Right renal cortex interstitium (tissue), 3 donors: ENCODE data around the gene DEPDC7. TPM values are rescaled to one million over a fixed set of nuclear protein-coding genes. Genes with fewer than 3 reads are reported as not detected.
A peak's percentile ranks its signal among the peaks of the same experiment; 100 is the strongest.
"Not testable (repeated sequence)": the region's sequence is repeated elsewhere in the genome, so short reads cannot be mapped to it uniquely, and the experiment has no call there.

Experiments
- DNase-seq, 3 donors: peaks; one replicate each; pipeline ENCODE4 v3.0.0-alpha.2; 2013; ENCODE audit warnings: low read depth in 3 of 3, low spot score in 2 of 3
- polyA plus RNA-seq, 3 donors: library from polyadenylated mRNA; unstranded; fragments of 120-200 nt; gene quantifications; one replicate each; pipeline ENCODE4 v1.2.1, GENCODE V29; 2013; ENCODE audit not compliant: insufficient read length in 3 of 3

Gene DEPDC7
- polyA plus RNA-seq, 3 donors, result 6.7 to 8.5 (median 7.4) TPM

DNA sequence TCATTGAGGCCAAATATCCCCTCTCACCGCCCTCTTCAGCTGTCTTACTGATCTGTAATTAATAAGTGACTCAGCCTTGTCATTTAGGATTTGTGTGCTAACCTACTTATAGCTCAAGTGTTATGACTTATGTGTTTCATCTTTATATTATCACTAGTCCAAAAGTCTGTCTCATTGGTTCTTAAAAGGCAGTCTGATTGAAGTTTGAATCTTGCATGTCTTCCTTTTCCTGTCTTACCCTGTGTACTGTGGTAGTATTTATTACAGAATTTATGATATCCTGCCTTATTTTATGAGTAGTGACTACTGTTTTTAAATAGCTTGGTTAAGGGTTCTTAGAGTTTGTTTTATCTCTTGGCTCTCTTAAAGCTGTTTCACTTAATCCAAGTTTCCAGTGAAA, 6.3 kb downstream of the DEPDC7 start:
- DNase-seq, result no peak

DNA sequence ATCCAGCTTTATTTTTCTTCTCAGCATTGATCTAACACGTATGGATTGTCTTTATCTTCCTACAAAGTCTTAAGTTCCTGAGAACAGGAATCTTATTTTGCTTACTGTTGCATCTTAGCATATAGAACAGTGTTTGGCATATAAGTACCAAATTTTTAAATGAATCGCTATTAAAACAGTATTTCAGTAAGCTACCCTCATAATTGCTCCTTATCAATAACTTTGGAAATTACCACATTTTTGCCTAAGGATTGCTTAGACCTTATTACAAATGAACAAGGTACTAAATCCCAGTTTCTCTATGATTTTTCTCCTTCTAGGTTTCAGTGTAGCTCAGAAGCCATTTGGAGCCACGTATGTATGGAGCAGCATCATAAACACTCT, 9.7 kb downstream of the DEPDC7 start:
- no peak for DNase-seq

DNA sequence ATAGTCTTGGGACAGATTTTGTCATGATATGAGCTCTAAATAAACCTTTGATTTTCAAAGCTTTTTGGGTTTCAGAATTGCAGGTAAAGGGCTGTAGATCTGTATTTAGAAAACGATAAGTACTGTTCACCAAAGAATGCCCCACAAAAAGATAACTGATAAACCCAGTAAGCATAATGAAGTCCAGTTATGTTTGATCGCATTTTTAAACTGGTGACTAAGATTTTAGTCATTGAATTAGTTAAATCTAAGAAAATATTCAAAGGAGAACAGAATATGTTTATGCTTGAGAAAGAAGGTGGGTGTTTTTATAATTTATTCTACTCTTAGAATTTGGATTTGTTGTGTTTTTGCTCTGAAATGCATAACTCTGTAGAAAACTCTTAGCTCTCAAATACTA, 11.6 kb downstream of the DEPDC7 start:
- no peak for DNase-seq

DNA sequence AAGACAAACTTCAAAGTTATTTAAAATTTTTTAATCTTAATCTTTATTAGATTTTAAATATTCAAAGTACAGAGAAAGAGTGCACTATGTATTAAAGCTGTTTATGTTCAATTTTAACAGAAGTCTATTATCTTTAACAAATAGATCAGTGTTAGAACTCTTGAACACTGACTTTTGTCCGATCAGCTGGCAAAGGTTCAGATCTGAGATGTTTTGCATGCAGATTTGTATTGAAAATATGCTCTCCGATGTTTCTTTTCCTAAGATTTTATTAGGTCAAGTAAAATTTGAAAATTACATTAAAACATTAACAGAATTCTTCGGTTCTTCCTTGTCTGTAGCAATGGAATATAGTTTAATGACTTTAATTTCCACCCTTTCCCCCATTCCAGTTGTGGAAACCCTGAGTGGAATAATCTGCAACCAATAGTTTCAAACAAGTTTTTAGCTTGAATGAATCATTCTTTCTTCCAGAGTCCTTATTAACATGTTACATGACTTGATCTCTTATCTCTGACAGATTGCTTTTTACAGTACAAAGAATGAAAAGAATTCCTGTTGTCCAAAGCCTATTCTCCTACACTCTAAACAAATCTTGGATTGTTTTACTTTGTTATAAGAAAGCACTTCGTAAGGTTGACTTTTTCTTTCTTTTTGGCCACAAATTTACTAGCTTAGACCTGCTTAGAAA, 12.3 kb downstream of the DEPDC7 start:
- no peak for DNase-seq

DNA sequence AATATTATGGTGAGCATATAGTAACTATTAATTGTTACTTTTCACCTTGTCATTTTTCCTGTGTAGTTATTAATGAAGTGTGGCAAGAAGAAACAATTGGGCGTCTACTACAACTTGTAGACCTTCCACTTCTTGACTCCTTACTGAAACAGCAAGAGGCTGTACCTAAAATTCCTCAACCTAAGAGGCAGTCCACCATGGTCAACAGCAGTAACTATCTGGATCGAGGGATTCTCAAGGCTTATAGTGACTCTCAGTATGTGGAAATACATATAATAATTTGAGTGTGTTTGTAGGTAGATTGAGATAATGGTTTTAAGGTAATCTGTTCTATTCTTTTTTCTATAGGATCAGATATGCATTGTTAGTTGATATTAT, 12.8 kb downstream of the DEPDC7 start:
- DNase-seq, result no peak

DNA sequence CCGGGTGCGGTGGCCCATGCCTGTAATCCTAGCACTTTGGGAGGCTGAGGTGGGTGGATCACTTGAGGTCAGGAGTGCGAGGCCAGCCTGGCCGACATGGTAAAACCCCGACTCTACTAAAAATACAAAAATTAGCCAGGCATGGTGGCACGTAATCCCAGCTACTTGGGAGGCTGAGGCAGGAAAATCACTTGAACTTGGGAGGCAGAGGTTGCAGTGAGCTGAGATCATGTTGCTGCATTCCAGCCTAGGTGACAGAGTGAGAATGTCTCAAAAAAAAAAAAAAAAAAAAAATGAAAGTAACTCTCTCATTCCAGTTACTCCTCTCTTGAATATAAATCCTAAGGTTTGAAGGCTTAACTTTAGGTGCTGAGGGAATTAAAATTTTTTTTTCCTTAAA, 13.5 kb downstream of the DEPDC7 start:
- DNase-seq, result not testable (repeated sequence)

- DNase-seq, result no peak
Observed at GRCh38 chr11:33033493-33033892, 17.8 kb downstream of the DEPDC7 start.

DNA sequence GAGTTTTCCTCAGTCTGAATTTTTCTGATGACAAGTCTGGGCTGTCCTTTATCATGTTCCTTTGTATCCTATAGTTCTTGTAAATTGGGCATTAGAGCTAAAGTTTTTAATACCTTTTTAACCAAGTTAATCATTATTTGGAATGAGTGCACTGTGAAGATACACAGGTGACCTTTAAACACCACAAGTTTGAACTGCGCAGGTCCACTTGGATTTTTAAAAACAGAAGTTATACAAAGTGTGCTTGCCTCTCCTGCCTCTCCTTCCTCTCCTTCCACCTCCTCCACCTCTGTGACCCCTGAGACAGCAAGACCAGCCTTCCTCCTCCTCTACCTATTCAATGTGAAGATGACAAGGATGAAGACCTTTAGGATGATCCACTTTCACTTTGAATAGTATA, 19.3 kb downstream of the DEPDC7 start:
- DNase-seq, result no peak

GRCh38 chr11:33039274-33040032, 23.8 kb downstream of the DEPDC7 start, which contains the start of gene TCP11L1:
TCP11L1 (plus strand) TSS chr11:33039572; CDS start chr11:33043774, 4,202 bp downstream.
- DNase-seq, result peak; percentile 82 to 87 (median 83)

- no peak for DNase-seq
Observed at GRCh38 chr11:33040033-33040861, 24.6 kb downstream of the DEPDC7 start.

DNA sequence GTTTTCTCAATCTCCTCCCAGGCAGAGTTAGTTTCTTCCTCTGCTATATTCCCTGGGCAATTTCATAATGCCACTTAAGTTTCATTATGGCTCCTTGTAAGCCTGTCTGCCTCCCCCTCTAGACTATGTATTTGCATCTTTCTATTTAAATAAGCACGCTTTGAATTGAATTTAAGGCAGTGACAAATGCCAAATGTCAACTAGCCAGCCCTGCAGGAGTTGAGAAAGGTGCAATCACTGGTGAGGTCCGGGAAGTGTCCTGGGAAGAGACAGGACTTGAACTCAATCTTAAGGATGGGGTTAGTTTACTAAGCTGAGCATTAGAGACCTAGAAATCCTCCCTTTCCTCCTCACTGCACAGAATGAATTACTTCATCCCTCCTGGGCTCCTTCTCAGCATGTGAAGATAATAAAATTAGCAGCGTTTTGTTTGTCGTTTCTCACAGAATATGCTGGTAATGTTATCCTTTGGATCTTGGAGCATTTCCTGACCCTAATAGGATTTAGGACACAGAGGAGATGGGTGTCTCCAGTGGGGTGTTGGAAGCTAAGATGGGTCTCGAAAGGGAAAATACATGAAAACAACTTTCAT, 25.3 kb downstream of the DEPDC7 start:
- no peak for DNase-seq

DNA sequence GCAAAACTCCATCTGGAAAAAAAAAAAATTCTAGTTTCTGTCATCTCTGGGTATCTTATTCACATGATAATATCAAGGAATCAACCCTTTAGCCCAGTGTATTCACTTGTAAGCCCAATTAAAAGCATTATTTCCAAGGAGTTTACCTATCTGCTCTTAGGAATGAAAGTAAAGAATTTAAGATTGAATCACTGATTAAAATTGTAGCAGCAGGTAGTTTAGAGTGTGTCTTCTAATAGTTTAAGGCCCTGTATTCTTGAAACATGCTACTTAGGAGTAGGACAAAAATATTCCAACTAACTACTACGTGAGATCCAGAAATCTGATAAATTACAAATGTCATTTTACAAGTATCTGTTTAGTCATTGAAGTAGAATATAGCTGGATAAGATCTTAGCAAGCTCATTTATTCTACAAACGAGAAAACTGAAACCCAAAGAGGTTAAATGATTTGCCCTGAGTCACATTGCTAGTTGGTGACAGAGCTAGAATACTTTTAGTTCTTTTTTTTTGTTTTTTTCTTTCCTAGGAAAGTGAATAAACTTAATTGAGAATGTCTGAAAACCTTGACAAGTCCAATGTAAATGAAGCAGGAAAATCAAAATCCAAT, 27.6 kb downstream of the DEPDC7 start:
- DNase-seq, result no peak

- DNase-seq, result no peak
Observed at GRCh38 chr11:33044285-33044756, 28.6 kb downstream of the DEPDC7 start.

DNA sequence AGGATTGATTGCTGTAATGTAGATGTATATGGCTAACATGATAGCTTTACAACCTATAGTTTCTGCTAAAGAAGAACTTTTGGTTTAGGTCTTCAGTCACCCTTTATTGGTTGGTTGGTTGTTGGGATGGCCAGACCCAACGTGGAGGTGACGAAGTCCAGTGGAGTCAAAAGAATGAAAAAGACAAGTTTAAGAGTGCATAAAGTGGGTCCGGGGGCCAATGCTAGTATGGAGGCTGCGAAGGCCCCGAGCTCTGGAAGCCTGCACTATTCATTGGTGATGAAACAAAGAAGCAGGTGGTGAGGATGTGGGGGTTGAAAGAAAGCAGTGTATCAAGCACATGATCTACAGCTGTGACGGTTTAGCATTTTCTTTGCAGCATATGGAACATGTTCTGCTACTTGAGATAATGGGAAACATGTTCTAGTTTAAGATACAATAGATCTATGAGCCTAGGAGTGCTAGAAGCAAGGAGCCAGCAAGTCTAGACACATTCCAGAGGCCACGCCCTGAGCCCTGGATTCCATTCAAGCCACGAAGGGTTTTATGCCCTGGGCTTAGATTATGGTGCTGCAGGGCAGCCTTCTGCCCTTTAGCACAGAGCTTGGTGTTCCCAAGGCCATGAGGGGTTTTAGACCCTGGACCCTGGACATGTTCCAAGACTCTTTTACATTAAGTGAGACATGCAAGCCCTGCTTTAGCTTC, 30.0 kb downstream of the DEPDC7 start:
- DNase-seq, result no peak

GRCh38 chr11:33048701-33049100, 33.0 kb downstream of the DEPDC7 start:
- DNase-seq, result not testable (repeated sequence)

GRCh38 chr11:33049565-33050408, 34.1 kb downstream of the DEPDC7 start:
- not testable (repeated sequence) for DNase-seq

GRCh38 chr11:33052231-33052630, 36.6 kb downstream of the DEPDC7 start:
- no peak for DNase-seq

DNA sequence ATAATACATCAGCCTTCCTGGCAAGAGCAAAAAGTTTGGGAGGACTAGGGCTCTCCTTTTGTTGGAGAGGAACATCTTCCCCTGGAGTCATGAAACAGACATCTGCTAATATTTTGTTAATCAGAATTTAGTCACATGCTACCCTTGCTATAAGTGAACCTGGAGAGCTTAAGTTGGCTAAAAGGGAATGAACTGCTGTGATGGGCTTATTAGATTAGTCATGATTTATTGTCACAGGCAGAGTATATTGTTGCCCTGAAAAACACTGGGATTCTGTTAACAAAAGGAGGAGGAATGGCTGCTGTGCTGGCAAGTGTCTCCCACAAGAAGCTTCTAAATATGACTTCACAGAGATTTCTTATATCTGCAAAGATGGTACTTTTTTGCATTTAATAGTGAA, 39.7 kb downstream of the DEPDC7 start:
- DNase-seq, result no peak

DNA sequence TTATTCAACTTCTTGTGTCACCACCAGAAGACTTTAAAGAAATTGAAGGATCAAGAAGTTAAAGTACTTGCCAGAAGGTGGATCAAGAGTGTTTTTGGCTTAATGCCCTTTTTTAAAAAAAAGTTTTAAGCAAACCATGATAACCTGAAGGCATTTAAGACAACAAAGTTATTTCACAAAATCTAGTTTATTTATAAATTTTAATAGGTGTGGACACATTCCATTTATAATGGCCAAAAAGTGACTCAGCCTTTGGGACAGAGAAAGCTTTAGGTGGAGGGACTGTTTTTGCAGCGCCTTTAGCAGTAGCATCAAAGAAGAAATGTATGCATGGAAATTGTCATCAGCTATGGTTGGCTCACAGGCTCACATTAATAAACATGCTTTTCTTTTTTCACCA, 41.6 kb downstream of the DEPDC7 start:
- no peak for DNase-seq
